CD4-positive, alpha-beta T cell treated with Interleukin-6 at 100 ng/mL for 8 hours (primary cell): ENCODE data around the gene AP1G2.
"Not testable (repeated sequence)": the region's sequence is repeated elsewhere in the genome, so short reads cannot be mapped to it uniquely, and the experiment has no call there.

Source experiments
- DNase-seq: peaks from one replicate; pipeline ENCODE4 v3.0.0-alpha.2; 2020; ENCODE audit warnings: mixed read lengths, low spot score

AP1G2 gene

DNA sequence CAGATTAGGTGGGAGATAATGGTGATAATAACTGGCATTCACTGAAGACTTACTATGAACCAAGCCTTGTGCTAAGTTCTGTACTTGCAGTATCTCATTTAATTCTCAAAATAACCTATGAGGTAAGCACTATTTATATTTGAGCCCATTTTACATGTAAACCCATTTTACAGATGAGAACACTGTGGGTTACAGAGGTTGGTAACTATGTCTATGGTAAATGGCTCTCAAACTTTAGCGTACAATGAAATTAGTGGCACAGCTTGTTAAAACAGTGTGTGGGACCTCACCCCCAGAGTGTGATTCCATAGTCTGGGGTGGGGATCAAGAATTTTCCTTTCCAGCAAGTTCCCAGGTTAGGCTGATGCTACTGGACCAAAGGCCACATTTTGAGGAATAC, 33.2 kb upstream of the AP1G2 start:
- no peak for DNase-seq

DNA sequence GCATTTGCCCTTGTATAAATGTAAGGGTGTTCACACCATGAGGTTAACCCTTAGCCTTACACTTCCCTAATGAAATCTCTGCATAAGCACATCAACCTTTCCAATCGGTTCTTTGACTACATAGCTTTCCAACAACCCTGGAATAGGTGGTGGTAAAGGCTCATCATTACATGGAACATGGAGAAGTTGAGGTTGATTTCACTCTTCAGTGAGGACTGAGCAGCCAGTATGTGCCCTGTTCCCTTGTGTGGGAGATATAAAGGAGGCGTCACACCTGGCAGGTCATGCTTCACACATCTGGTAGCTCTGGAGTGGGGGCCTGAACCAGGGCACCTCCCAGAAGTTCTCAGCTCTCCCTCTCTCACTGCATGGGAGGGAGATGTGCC, 32.7 kb upstream of the AP1G2 start:
- no peak for DNase-seq

DNA sequence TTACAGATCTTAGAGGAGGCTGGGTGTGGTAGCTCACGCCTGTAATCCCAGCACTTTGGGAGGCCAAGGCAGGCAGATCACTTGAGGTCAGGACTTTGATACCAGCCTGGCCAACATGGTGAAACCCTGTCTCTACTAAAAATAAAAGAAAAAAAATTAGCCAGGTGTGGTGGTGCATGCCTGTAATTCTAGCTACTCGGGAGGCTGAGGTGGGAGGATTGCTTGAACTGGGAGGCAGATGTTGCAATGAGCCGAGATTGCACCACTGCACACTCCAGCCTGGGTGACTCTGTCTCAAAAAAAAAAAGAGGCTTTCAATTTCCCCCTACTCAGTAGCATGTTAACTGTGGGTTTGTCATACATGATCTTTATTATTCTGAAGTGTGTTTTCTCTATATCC, 26.6 kb upstream of the AP1G2 start:
- not testable (repeated sequence) for DNase-seq

GRCh38 chr14:23590198-23590597, 22.6 kb upstream of the AP1G2 start:
- no peak for DNase-seq

DNA sequence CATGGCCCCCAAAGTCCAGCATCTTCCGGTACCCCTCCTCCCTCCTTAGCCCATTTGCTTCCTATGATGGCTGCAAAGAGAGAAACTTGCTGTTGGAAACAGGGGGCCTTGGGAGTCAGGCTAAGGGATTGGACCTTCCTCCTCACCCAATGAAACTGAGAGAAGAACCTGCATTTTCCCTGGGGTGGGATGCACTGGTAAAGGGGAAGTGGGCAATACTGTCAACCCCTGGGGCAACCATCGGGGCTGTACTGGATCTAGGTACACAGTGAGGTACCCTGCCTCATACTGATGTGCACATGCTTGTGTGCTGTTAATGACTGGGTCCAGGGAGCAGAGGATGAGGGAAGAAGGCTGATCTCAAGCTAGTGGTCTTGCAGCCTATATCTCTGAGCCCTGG, 22.0 kb upstream of the AP1G2 start:
- DNase-seq, result no peak

DNA sequence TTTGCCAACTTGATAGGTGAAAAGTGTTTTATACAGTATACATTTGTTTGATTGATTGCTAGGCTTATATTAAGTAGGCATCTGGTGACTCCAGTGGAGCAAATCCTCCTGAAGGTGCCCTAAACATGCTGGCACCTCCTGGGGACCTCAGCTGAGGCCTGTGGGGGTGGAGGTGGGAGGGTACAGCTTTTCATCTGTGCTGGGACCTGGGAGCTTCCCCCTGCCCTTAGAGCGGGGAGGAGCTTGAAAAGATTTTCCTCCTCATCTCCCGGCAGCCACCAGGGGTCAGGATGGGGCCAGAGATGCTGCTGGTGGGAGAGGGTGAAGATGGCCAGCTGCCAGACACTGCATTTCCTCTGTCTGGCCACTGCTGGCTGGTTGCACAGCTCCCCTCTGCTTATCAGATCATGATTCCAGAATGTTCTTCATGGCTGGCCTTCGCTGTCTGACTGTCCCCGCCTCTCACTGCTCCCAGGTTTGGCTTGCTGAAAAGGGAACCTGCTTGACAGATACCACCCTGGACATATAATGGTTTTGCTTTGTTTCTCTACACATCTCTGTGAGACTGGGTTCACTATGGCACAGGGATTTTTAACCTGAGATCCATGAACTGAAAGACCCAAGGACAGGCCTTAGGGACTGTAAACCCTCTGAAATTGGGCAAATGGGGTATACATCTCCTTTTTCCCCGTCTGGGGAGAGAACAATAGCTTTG, 21.4 kb upstream of the AP1G2 start:
- peak; percentile 81 for DNase-seq

- DNase-seq, result not testable (repeated sequence)
Measured at GRCh38 chr14:23584527-23585203, 17.1 kb upstream of the AP1G2 start.

DNA sequence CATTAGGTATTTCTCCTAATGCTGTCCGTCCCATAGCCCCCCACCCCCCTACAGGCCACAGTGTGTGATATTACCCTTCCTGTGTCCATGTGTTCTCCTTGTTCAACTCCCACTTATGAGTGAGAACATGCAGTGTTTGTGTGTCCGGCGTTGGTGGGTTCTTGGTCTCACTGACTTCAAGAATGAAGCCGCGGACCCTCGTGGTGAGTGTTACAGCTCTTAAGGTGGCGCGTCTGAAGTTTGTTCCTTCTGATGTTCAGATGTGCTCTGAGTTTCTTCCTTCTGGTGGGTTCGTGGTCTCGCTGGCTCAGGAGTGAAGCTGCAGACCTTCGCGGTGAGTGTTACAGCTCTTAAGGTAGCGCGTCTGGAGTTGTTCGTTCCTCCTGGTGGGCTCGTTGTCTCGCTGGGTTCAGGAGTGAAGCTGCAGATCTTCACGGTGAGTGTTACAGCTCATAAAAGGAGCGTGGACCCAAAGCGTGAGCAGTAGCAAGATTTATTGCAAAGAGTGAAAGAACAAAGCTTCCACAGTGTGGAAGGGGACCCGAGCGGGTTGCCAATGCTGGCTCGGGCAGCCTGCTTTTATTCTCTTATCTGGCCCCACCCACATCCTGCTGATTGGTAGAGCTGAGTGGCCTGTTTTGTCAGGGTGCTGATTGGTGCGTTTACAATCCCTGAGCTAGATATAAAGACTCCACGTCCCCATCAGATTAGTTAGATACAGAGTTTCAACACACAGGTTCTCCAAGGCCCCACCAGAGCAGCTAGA, 16.4 kb upstream of the AP1G2 start:
- DNase-seq, result not testable (repeated sequence)

GRCh38 chr14:23582906-23583760, 15.5 kb upstream of the AP1G2 start:
- DNase-seq, result no peak

GRCh38 chr14:23580948-23581281, 13.3 kb upstream of the AP1G2 start:
- DNase-seq, result no peak

DNA sequence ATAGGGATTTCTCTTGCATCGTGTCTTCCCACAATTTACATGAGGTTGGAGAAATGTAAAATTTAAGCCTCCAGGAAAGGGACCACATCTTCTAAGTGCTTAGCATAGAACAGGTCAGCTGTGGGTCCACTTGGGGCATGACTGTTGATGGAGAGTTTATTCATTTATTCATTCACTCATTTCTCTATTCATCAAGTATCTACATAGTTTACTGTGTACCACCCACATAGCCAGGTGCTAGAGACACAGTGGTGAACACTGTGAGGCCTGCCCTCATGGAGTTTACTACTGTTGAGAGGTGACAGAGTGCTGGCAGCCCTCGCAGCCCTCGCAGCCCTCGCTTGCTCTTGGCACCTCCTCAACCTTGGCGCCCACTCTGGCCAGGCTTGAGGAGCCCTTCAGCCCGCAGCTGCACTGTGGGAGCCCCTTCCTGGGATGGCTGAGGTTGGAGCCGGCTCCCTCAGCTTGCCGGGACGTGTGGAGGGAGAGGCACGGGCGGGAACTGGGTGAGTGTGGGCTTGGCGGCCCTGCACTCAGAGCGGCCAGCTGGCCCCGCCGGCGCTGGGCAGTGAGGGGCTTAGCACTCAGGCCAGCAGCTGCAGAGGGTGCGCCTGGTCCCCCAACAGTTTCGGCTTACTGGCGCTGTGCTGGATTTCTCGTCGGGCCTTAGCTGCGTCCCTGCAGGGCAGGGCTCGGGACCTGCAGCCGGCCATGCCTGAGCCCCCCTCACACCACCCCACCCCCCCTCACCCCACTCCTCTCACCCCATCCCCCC, 12.7 kb upstream of the AP1G2 start:
- no peak for DNase-seq

DNA sequence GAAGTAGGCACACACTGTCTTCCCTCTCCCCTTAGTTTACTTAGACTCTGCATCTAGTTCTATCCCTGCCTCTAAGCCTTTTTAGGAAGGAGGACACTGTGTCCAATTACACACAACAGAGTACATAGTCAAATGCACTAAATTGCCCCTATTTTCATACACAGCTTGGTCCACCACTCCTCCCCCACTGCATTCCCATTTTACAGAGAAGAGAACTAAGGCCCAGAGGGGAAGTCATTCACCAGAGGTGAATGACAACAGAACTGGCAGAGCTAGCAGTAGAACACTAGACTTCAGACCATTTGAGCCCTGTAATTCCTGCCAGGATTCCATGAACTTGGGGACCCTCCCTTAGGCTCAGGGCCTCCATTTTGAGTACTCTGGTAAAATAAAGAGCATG, 12.1 kb upstream of the AP1G2 start:
- DNase-seq, result no peak

DNA sequence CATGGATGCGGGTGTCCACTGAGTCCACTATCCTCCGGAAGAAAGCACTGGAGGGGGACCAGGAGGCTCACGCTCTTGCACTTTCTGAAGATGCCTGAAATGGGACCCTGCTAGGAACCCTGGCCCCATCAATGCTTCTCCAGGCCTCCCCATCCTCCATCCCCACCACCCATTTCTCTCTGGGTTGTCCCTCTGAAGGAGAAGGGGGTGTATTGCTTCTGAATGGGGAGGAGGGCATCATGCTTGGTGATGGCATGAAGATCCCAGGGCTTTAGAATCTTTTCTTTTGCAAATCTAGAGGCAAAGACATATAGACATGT, 11.7 kb upstream of the AP1G2 start:
- no peak for DNase-seq

DNA sequence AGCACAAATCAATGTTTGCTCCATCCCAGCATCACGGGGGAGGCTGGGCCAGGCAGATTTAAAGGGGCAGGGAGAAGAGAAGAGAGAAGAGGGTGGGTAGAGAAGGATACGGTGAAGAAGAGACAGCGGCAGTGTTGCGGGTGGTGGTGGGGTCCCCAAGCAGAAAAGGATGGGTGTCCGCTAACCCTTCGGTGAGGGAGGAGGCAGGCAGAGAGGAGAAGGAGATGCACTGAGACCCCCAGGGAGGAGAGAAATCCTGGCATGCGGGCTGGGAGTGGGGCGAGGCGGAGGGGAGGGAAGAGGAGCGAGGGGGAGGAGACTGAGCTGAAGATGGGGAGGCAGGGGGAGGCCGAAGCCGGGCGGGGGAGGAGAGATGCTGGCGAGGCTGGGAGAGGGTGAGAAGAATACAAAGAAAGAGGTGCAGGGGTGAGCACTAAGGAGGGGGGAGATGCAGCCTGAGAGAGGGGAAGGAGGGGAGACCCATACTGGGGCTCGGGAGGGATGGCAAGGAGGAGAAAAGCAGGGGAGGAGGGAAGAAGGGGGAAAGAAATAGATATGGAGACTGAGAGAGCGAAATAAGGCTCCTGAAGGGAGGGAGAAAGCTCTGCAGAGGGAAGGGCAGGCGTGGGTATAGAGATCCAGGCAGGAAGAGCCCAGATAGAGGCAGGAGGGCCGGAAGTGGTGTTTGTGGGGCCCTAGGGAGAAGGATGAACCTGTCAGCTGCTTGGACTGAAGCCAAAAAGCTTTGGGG, 11.1 kb upstream of the AP1G2 start, which contains the start of gene JPH4:
Gene JPH4, minus strand, starts transcription at position 231 of the 751 bp plus-strand sequence. CDS start 1,337 bp downstream, outside the sequence.
- no peak for DNase-seq

DNA sequence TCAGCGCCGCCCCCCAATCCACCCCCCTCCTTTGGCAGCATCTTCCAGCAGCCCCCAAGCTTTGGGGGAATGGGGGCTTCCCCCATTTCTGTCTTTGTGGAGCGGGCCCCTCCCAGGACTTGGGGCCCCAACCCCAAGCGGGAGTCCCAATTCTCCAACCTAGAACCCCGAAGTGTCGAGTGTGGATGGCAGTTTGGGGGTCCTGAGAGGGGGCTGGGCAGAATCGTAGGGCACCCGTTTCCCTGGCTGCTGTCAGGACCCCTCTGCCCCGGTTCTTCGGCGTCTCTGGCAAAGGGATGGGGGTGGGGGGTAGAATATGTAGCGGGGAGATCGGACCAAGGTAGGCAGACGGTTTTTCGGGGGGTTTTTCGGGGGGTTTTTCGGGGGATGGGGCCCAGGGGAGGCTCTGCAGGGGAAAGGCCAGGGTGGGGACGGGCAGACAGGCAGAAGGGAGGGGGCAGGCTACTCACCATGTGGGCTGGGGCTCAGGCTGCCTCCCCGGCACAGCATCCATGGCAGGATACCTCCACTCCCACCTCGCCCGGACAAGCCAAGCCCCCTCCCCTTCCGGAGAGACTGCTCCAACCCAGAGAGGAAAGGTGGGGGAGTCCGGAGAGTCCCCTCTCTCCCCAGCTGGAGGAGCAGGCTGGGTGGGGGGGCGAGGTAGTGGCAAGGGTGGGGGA, 10.3 kb upstream of the AP1G2 start:
- no peak for DNase-seq

- no peak for DNase-seq
Measured at GRCh38 chr14:23577004-23577681, 9.6 kb upstream of the AP1G2 start.

GRCh38 chr14:23573384-23574015, 5.9 kb upstream of the AP1G2 start:
- no peak for DNase-seq

GRCh38 chr14:23572836-23573235, 5.2 kb upstream of the AP1G2 start:
- no peak for DNase-seq

DNA sequence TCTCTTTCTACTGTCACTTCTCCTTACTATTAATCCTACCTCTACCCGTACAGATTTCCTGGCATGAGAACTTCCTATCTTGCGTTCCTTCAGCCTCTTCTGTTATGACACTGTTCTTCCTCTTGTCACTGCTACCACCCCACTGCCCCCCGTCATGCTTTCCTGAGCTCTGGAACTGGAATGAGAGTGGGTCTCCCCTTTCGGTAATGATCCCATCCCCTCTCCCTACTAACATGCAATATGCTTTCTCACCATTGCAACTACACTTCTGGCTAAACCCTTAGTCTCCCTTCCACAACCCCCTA, 4.9 kb upstream of the AP1G2 start:
- no peak for DNase-seq
